ACC112 (cell line): ENCODE results near the gene PTCD2.
A peak's percentile ranks its signal among the peaks of the same experiment; 100 is the strongest.

Experiments
- H2AFZ ChIP-seq: fragments of 200-600 bp; sonication (generic); one replicate; pipeline ENCODE4 v1.6.0; 2017; ENCODE audit warnings: antibody characterized with exemption, low read length; ENCODE audit not compliant: unreplicated experiment
- H3K27ac ChIP-seq: fragments of 200-600 bp; sonication (generic); 2 replicates; pipeline ENCODE4 v1.5.1; 2014; ENCODE audit warnings: low read depth, mild to moderate bottlenecking, antibody characterized with exemption, low read length, moderate library complexity
- H3K27me3 ChIP-seq: fragments of 200-600 bp; sonication (generic); 2 replicates; pipeline ENCODE4 v1.6.1; 2014; ENCODE audit warnings: mild to moderate bottlenecking, antibody characterized with exemption, low read length, moderate library complexity, mixed read lengths; ENCODE audit not compliant: insufficient read depth
- H3K36me3 ChIP-seq: fragments of 200-600 bp; sonication (generic); 2 replicates; pipeline ENCODE4 v1.6.1; 2016; ENCODE audit warnings: mild to moderate bottlenecking, antibody characterized with exemption, low read length, moderate library complexity, mixed read lengths; ENCODE audit not compliant: insufficient read depth
- H3K4me1 ChIP-seq: fragments of 200-600 bp; sonication (generic); one replicate; pipeline ENCODE4 v1.6.1; 2016; ENCODE audit warnings: low read length, mixed read lengths; ENCODE audit not compliant: insufficient read depth, unreplicated experiment, control insufficient read depth
- H3K4me3 ChIP-seq: fragments of 200-600 bp; sonication (generic); 2 replicates; pipeline ENCODE4 v1.5.1; 2014; ENCODE audit warnings: mild to moderate bottlenecking, low read depth, low read length
- H3K79me2 ChIP-seq: fragments of 200-600 bp; sonication (generic); one replicate; pipeline ENCODE4 v1.6.0; 2016; ENCODE audit warnings: low read length; ENCODE audit not compliant: control insufficient read depth, unreplicated experiment, insufficient read depth

The PTCD2 gene

GRCh38 chr5:72364951-72365350, 44.8 kb downstream of the PTCD2 start:
- peaks cover 24% of the 10 kb centered on the region for H3K36me3 ChIP-seq
- no peaks in the 10 kb centered on the region for H3K27me3 ChIP-seq
- H3K4me3 ChIP-seq = no peak overlapping the region
- no peaks in the 10 kb centered on the region for H3K79me2 ChIP-seq
- peaks cover 35% of the 10 kb centered on the region for H3K4me1 ChIP-seq
- H2AFZ ChIP-seq = no peak overlapping the region
- H3K27ac ChIP-seq = no peak overlapping the region

- H3K4me3 ChIP-seq = no peak overlapping the region
- H3K27me3 ChIP-seq = no peaks in the 10 kb centered on the region
- peaks cover 14% of the 10 kb centered on the region; the same call in 1 of the 2 replicates for H3K36me3 ChIP-seq
- no peak overlapping the region for H2AFZ ChIP-seq
- H3K27ac ChIP-seq = no peak overlapping the region
- peaks cover 35% of the 10 kb centered on the region for H3K4me1 ChIP-seq
- H3K79me2 ChIP-seq = no peaks in the 10 kb centered on the region
These were observed 46.3 kb downstream of the PTCD2 start for GRCh38 chr5:72366324-72366976.

- Histone ChIP-seq H3K27ac (no peak overlapping the region), H3K36me3 (no peaks in the 10 kb centered on the region), H3K4me1 (peaks cover 26% of the 10 kb centered on the region), H2AFZ (no peak overlapping the region), H3K4me3 (no peak overlapping the region), H3K79me2 (no peaks in the 10 kb centered on the region), H3K27me3 (no peaks in the 10 kb centered on the region)
These were observed 48.1 kb downstream of the PTCD2 start for GRCh38 chr5:72368271-72368670.

GRCh38 chr5:72369301-72369700, 49.1 kb downstream of the PTCD2 start:
- Histone ChIP-seq H2AFZ (no peak overlapping the region), H3K27me3 (no peaks in the 10 kb centered on the region), H3K4me1 (peaks cover 16% of the 10 kb centered on the region), H3K79me2 (no peaks in the 10 kb centered on the region), H3K27ac (no peak overlapping the region), H3K4me3 (no peak overlapping the region), H3K36me3 (no peaks in the 10 kb centered on the region)

GRCh38 chr5:72369711-72370110, 49.5 kb downstream of the PTCD2 start:
- H3K79me2 ChIP-seq = no peaks in the 10 kb centered on the region
- no peaks in the 10 kb centered on the region for H3K27me3 ChIP-seq
- no peaks in the 10 kb centered on the region for H3K36me3 ChIP-seq
- H3K4me3 ChIP-seq = no peak overlapping the region
- H2AFZ ChIP-seq = no peak overlapping the region
- peaks cover 16% of the 10 kb centered on the region for H3K4me1 ChIP-seq
- no peak overlapping the region for H3K27ac ChIP-seq

GRCh38 chr5:72372331-72372730, 52.2 kb downstream of the PTCD2 start:
- H3K36me3 ChIP-seq = no peaks in the 10 kb centered on the region
- H3K27me3 ChIP-seq = no peaks in the 10 kb centered on the region
- H3K79me2 ChIP-seq = no peaks in the 10 kb centered on the region
- no peak overlapping the region for H3K4me3 ChIP-seq
- H3K4me1 ChIP-seq = peaks cover 7% of the 10 kb centered on the region
- H3K27ac ChIP-seq = no peak overlapping the region
- no peak overlapping the region for H2AFZ ChIP-seq

- Histone ChIP-seq H3K36me3 (no peaks in the 10 kb centered on the region), H3K4me1 (peaks cover 7% of the 10 kb centered on the region), H3K27ac (no peak overlapping the region), H3K27me3 (no peaks in the 10 kb centered on the region), H3K4me3 (no peak overlapping the region), H3K79me2 (no peaks in the 10 kb centered on the region), H2AFZ (no peak overlapping the region)
These were observed 52.8 kb downstream of the PTCD2 start for GRCh38 chr5:72372923-72373322.

GRCh38 chr5:72374844-72375243, 54.7 kb downstream of the PTCD2 start:
- Histone ChIP-seq H3K79me2 (no peaks in the 10 kb centered on the region), H3K36me3 (no peaks in the 10 kb centered on the region), H3K27me3 (no peaks in the 10 kb centered on the region), H3K4me1 (peaks cover 19% of the 10 kb centered on the region), H3K27ac (no peak overlapping the region), H2AFZ (no peak overlapping the region), H3K4me3 (no peak overlapping the region)

- H3K4me3 ChIP-seq = no peak overlapping the region
- no peaks in the 10 kb centered on the region for H3K79me2 ChIP-seq
- no peak overlapping the region for H2AFZ ChIP-seq
- no peak overlapping the region for H3K27ac ChIP-seq
- no peaks in the 10 kb centered on the region for H3K27me3 ChIP-seq
- H3K36me3 ChIP-seq = no peaks in the 10 kb centered on the region
- H3K4me1 ChIP-seq = peaks cover 32% of the 10 kb centered on the region
These were observed 56.2 kb downstream of the PTCD2 start for GRCh38 chr5:72376381-72376780.

- Histone ChIP-seq H3K4me3 (peak overlapping the region; percentile 16; the same call in 1 of the 2 replicates), H3K27me3 (no peaks in the 10 kb centered on the region), H3K36me3 (no peaks in the 10 kb centered on the region), H3K4me1 (peaks cover 34% of the 10 kb centered on the region), H3K79me2 (no peaks in the 10 kb centered on the region), H2AFZ (no peak overlapping the region), H3K27ac (peak overlapping the region; percentile 38)
These were observed 57.9 kb downstream of the PTCD2 start for GRCh38 chr5:72377910-72378638.
